SK-N-SH treated with all-trans-retinoic acid at 6 μM for 48 hours (cell line): ENCODE results near the gene ZNF462.

Experiments used
- ATAC-seq: fragments of 200-7000 bp; cut with Tn5 transposase; 3 replicates; pipeline ENCODE4 v1.9.1; 2020; ENCODE audit warnings: mild to moderate bottlenecking, moderate library complexity
- ARNTL ChIP-seq: fragments of 450-650 bp; formaldehyde crosslinking; IDR thresholded peaks from 2 replicates; pipeline ENCODE4 v1.5.0; 2020; ENCODE audit warnings: low read depth, mild to moderate bottlenecking, moderate library complexity, borderline replicate concordance
- BACH2 ChIP-seq: fragments of 250-450 bp; sonication (Bioruptor Pico); IDR thresholded peaks from 2 replicates; pipeline ENCODE4 v1.9.0; 2021; ENCODE audit warnings: mild to moderate bottlenecking, borderline replicate concordance
- ESRRG ChIP-seq: fragments of 250-450 bp; sonication (Bioruptor Pico); IDR thresholded peaks from 2 replicates; pipeline ENCODE4 v1.6.1; 2021; ENCODE audit warnings: mild to moderate bottlenecking
- GLIS3 ChIP-seq: fragments of 250-450 bp; sonication (Bioruptor Pico); IDR thresholded peaks from 2 replicates; pipeline ENCODE4 v1.5.0; 2020; ENCODE audit warnings: mild to moderate bottlenecking, moderate library complexity
- ISL1 ChIP-seq: fragments of 250-450 bp; sonication (Bioruptor Pico); IDR thresholded peaks from 2 replicates; pipeline ENCODE4 v2.1.2; 2022; ENCODE audit warnings: mild to moderate bottlenecking, moderate library complexity
- OSR1 ChIP-seq: fragments of 250-450 bp; sonication (Bioruptor Pico); IDR thresholded peaks from 2 replicates; pipeline ENCODE4 v1.8.0; 2022; ENCODE audit warnings: moderate library complexity, mild to moderate bottlenecking, inconsistent platforms
- RARB ChIP-seq: fragments of 250-450 bp; sonication (Bioruptor Pico); IDR thresholded peaks from 2 replicates; pipeline ENCODE4 v1.8.0; 2021; ENCODE audit warnings: mild to moderate bottlenecking, moderate library complexity
- SNAI2 ChIP-seq: fragments of 250-450 bp; sonication (Bioruptor Pico); IDR thresholded peaks from 2 replicates; pipeline ENCODE4 v1.5.0; 2020; ENCODE audit warnings: mild to moderate bottlenecking, moderate library complexity
- TCF4 ChIP-seq: fragments of 250-450 bp; sonication (Bioruptor Pico); IDR thresholded peaks from 2 replicates; pipeline ENCODE4 v1.8.0; 2021; ENCODE audit warnings: mild to moderate bottlenecking, moderate library complexity, borderline replicate concordance
- ZC3H10 ChIP-seq: fragments of 250-450 bp; sonication (Bioruptor Pico); IDR thresholded peaks from 2 replicates; pipeline ENCODE4 v1.5.1; 2021; ENCODE audit warnings: mild to moderate bottlenecking, moderate library complexity
- ZFP3 ChIP-seq: fragments of 250-450 bp; sonication (Bioruptor Pico); IDR thresholded peaks from 2 replicates; pipeline ENCODE4 v1.5.0; 2020; ENCODE audit warnings: mild to moderate bottlenecking, moderate library complexity
- ZFP30 ChIP-seq: fragments of 450-650 bp; formaldehyde crosslinking; IDR thresholded peaks from 2 replicates; pipeline ENCODE4 v1.5.0; 2022; ENCODE audit warnings: mild to moderate bottlenecking, moderate library complexity
- ZNF565 ChIP-seq: fragments of 450-650 bp; formaldehyde crosslinking; conservative IDR thresholded peaks from 2 replicates; pipeline ENCODE4 v1.5.0; 2020; ENCODE audit warnings: low read depth, mild to moderate bottlenecking, moderate library complexity
- ZNF70 ChIP-seq: fragments of 450-650 bp; formaldehyde crosslinking; IDR thresholded peaks from 2 replicates; pipeline ENCODE4 v1.5.0; 2020; ENCODE audit warnings: mild to moderate bottlenecking, moderate library complexity
- ZNF8 ChIP-seq: fragments of 450-650 bp; formaldehyde crosslinking; IDR thresholded peaks from 2 replicates; pipeline ENCODE4 v1.5.0; 2020; ENCODE audit warnings: mild to moderate bottlenecking, moderate library complexity
- TF ChIP-seq, protein P1 (sequence below): fragments of 250-450 bp; sonication (Bioruptor Pico); IDR thresholded peaks from 2 replicates; pipeline ENCODE4 v1.5.1; 2021; ENCODE audit warnings: mild to moderate bottlenecking, moderate library complexity
- TF ChIP-seq, protein P2 (sequence below): fragments of 250-450 bp; sonication (Bioruptor Pico); IDR thresholded peaks from 2 replicates; pipeline ENCODE4 v1.8.0; 2020; ENCODE audit warnings: mild to moderate bottlenecking, moderate library complexity, borderline replicate concordance
- TF ChIP-seq, protein P3 (sequence below): fragments of 250-450 bp; sonication (Bioruptor Pico); IDR thresholded peaks from 2 replicates; pipeline ENCODE4 v1.8.0; 2021; ENCODE audit warnings: low read depth, mild to moderate bottlenecking, moderate library complexity, borderline replicate concordance
- TF ChIP-seq, protein P4 (sequence below): fragments of 250-450 bp; sonication (Bioruptor Pico); IDR thresholded peaks from 2 replicates; pipeline ENCODE4 v1.5.0; 2020; ENCODE audit warnings: mild to moderate bottlenecking, moderate library complexity
- TF ChIP-seq, protein P5 (sequence below): fragments of 250-450 bp; sonication (Bioruptor Pico); IDR thresholded peaks from 2 replicates; pipeline ENCODE4 v1.5.1; 2020; ENCODE audit warnings: low read depth, mild to moderate bottlenecking, moderate library complexity

Gene ZNF462

DNA sequence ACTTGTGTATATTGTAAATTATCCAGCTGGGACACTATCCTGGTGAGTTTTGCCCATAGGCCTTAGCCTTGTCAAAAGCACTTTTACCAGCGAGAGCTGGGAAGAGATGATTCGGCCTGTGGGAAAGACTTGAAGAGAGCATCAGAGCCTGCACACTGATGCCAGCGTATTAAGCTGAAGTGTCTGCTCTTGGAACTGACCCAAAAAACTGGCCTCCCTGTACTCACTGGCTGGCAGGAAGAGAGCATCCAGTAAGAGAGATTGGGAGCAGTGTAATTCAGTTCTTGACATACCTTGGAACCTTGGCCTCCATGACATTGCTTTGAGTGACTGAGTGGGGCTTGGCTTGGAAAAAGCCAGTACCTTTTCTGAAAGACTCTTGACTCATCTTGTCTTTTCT, 73.7 kb downstream of the ZNF462 start:
- no peak for ATAC-seq
- TF ChIP-seq, protein P1, sequence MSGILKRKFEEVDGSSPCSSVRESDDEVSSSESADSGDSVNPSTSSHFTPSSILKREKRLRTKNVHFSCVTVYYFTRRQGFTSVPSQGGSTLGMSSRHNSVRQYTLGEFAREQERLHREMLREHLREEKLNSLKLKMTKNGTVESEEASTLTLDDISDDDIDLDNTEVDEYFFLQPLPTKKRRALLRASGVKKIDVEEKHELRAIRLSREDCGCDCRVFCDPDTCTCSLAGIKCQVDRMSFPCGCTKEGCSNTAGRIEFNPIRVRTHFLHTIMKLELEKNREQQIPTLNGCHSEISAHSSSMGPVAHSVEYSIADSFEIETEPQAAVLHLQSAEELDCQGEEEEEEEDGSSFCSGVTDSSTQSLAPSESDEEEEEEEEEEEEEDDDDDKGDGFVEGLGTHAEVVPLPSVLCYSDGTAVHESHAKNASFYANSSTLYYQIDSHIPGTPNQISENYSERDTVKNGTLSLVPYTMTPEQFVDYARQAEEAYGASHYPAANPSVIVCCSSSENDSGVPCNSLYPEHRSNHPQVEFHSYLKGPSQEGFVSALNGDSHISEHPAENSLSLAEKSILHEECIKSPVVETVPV (CRISPR knock-in tag), result no peak
- TF ChIP-seq, protein P2, sequence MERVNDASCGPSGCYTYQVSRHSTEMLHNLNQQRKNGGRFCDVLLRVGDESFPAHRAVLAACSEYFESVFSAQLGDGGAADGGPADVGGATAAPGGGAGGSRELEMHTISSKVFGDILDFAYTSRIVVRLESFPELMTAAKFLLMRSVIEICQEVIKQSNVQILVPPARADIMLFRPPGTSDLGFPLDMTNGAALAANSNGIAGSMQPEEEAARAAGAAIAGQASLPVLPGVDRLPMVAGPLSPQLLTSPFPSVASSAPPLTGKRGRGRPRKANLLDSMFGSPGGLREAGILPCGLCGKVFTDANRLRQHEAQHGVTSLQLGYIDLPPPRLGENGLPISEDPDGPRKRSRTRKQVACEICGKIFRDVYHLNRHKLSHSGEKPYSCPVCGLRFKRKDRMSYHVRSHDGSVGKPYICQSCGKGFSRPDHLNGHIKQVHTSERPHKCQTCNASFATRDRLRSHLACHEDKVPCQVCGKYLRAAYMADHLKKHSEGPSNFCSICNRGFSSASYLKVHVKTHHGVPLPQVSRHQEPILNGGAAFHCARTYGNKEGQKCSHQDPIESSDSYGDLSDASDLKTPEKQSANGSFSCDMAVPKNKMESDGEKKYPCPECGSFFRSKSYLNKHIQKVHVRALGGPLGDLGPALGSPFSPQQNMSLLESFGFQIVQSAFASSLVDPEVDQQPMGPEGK, result no peak
- TF ChIP-seq ZFP30 (CRISPR knock-in tag), result no peak
- no peak for TF ChIP-seq GLIS3 (CRISPR knock-in tag)
- TF ChIP-seq ZNF8, result no peak
- no peak for TF ChIP-seq ARNTL (CRISPR knock-in tag)
- no peak for TF ChIP-seq ISL1
- no peak for TF ChIP-seq OSR1 (CRISPR knock-in tag)
- no peak for TF ChIP-seq ZNF70
- TF ChIP-seq ESRRG (CRISPR knock-in tag), result no peak
- TF ChIP-seq, protein P3, sequence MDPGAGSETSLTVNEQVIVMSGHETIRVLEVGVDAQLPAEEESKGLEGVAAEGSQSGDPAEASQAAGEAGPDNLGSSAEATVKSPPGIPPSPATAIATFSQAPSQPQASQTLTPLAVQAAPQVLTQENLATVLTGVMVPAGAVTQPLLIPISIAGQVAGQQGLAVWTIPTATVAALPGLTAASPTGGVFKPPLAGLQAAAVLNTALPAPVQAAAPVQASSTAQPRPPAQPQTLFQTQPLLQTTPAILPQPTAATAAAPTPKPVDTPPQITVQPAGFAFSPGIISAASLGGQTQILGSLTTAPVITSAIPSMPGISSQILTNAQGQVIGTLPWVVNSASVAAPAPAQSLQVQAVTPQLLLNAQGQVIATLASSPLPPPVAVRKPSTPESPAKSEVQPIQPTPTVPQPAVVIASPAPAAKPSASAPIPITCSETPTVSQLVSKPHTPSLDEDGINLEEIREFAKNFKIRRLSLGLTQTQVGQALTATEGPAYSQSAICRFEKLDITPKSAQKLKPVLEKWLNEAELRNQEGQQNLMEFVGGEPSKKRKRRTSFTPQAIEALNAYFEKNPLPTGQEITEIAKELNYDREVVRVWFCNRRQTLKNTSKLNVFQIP (CRISPR knock-in tag), result no peak
- TF ChIP-seq RARB (CRISPR knock-in tag), result no peak
- TF ChIP-seq ZC3H10, result no peak
- TF ChIP-seq TCF4 (CRISPR knock-in tag), result no peak
- no peak for TF ChIP-seq SNAI2 (CRISPR knock-in tag)
- TF ChIP-seq ZNF565 (CRISPR knock-in tag), result no peak
- TF ChIP-seq, protein P4, sequence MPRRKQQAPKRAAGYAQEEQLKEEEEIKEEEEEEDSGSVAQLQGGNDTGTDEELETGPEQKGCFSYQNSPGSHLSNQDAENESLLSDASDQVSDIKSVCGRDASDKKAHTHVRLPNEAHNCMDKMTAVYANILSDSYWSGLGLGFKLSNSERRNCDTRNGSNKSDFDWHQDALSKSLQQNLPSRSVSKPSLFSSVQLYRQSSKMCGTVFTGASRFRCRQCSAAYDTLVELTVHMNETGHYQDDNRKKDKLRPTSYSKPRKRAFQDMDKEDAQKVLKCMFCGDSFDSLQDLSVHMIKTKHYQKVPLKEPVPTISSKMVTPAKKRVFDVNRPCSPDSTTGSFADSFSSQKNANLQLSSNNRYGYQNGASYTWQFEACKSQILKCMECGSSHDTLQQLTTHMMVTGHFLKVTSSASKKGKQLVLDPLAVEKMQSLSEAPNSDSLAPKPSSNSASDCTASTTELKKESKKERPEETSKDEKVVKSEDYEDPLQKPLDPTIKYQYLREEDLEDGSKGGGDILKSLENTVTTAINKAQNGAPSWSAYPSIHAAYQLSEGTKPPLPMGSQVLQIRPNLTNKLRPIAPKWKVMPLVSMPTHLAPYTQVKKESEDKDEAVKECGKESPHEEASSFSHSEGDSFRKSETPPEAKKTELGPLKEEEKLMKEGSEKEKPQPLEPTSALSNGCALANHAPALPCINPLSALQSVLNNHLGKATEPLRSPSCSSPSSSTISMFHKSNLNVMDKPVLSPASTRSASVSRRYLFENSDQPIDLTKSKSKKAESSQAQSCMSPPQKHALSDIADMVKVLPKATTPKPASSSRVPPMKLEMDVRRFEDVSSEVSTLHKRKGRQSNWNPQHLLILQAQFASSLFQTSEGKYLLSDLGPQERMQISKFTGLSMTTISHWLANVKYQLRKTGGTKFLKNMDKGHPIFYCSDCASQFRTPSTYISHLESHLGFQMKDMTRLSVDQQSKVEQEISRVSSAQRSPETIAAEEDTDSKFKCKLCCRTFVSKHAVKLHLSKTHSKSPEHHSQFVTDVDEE (CRISPR knock-in tag), result no peak
- no peak for TF ChIP-seq ZFP3
- TF ChIP-seq, all 23 proteins: peak for 0

DNA sequence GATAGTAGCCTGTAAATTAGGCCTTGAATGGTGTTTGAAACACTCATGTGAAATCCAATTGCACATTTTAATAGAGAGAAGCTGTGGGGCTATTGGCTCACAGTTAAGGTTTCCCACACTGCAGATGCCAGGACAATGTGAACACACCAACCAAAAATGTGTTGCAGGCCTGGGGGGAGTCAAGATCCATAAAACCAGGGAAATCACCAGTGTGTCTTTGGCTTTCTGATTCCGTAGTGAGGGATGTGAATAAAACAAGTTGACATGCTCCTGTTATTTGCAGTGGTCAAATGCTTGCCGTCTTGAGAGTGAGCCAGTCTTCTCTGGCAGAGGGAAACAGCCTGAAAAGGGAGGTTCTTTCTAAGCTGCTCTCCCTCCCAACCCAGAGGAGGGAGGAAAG, 79.0 kb downstream of the ZNF462 start:
- no peak for ATAC-seq
- TF ChIP-seq BACH2 (CRISPR knock-in tag), result no peak
- TF ChIP-seq, protein P5, sequence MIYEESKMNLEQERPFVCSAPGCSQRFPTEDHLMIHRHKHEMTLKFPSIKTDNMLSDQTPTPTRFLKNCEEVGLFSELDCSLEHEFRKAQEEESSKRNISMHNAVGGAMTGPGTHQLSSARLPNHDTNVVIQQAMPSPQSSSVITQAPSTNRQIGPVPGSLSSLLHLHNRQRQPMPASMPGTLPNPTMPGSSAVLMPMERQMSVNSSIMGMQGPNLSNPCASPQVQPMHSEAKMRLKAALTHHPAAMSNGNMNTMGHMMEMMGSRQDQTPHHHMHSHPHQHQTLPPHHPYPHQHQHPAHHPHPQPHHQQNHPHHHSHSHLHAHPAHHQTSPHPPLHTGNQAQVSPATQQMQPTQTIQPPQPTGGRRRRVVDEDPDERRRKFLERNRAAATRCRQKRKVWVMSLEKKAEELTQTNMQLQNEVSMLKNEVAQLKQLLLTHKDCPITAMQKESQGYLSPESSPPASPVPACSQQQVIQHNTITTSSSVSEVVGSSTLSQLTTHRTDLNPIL (CRISPR knock-in tag), result no peak
- no peak for TF ChIP-seq ISL1
- TF ChIP-seq ESRRG (CRISPR knock-in tag), result no peak
- TF ChIP-seq ZNF565 (CRISPR knock-in tag), result no peak
- TF ChIP-seq, protein P2, result no peak
- no peak for TF ChIP-seq GLIS3 (CRISPR knock-in tag)
- TF ChIP-seq, protein P4 (CRISPR knock-in tag), result no peak
